PC-3 (cell line): Measurements from ENCODE around the gene SAFB2. TPM values are rescaled to one million over a fixed set of nuclear protein-coding genes. Genes with fewer than 3 reads are reported as not detected.

Source experiments
- ATAC-seq: fragments of 200-7000 bp; cut with Tn5 transposase; 2 replicates; pipeline ENCODE4 v1.9.1; 2020; ENCODE audit warnings: mild to moderate bottlenecking, moderate library complexity
- BruUV-seq: library from RNA; stranded (reverse); fragments of 400-500 nt; replicated peaks from 2 replicates; lab custom pipeline; 2021; lab: Mats Ljungman, UMichigan
- CTCF ChIA-PET: fragments of 300-600 bp; sonication (Branson Sonifier 250); formaldehyde crosslinking; loops from one replicate; lab custom pipeline; 2022; ENCODE audit warnings: antibody characterized with exemption; lab: Charles Lee
- POLR2A ChIA-PET: fragments of 300-600 bp; sonication (Branson Sonifier 250); formaldehyde crosslinking; loops from one replicate; lab custom pipeline; 2022; ENCODE audit warnings: antibody characterized with exemption; ENCODE audit not compliant: unreplicated experiment; lab: Charles Lee
- DNase-seq: peaks from one replicate; pipeline ENCODE4 v3.0.0-alpha.2; 2015
- H2AFZ ChIP-seq: fragments of 300-600 bp; sonication (generic); 2 replicates; pipeline ENCODE4 v1.6.0; 2016; ENCODE audit warnings: antibody characterized with exemption, low read length
- H3F3A ChIP-seq: fragments of 300-600 bp; sonication (generic); one replicate; pipeline ENCODE4 v1.6.0; 2017; ENCODE audit warnings: antibody characterized with exemption, low read length, control low read depth, mild to moderate bottlenecking; ENCODE audit not compliant: unreplicated experiment
- H3K27ac ChIP-seq: fragments of 300-600 bp; sonication (generic); 2 replicates; pipeline ENCODE4 v1.5.1; 2016; ENCODE audit warnings: mild to moderate bottlenecking, low read length
- H3K27me3 ChIP-seq: fragments of 300-600 bp; sonication (generic); 2 replicates; pipeline ENCODE4 v1.6.1; 2016; ENCODE audit warnings: low read length, mixed read lengths
- H3K36me3 ChIP-seq: fragments of 300-600 bp; sonication (generic); 2 replicates; pipeline ENCODE4 v1.6.1; 2016; ENCODE audit warnings: low read depth, mixed run types, low read length, mixed read lengths
- H3K4me1 ChIP-seq: fragments of 300-600 bp; sonication (generic); 2 replicates; pipeline ENCODE4 v1.5.1; 2016; ENCODE audit warnings: low read length; ENCODE audit not compliant: insufficient read depth
- H3K4me2 ChIP-seq: fragments of 300-600 bp; sonication (generic); 2 replicates; pipeline ENCODE4 v1.6.0; 2016; ENCODE audit warnings: low read length
- H3K4me3 ChIP-seq: fragments of 300-600 bp; sonication (generic); 2 replicates; pipeline ENCODE4 v1.5.1; 2016; ENCODE audit warnings: mild to moderate bottlenecking, low read length, mixed read lengths
- H3K79me2 ChIP-seq: fragments of 300-600 bp; sonication (generic); 2 replicates; pipeline ENCODE4 v1.6.1; 2017; ENCODE audit warnings: low read length, mixed read lengths
- H3K9ac ChIP-seq: fragments of 300-600 bp; sonication (generic); 2 replicates; pipeline ENCODE4 v1.6.0; 2016; ENCODE audit warnings: mild to moderate bottlenecking, low read length
- H3K9me2 ChIP-seq: fragments of 300-600 bp; sonication (generic); replicated peaks from 2 replicates; pipeline ENCODE4 v1.6.1; 2016; ENCODE audit warnings: mixed run types, low read length, mixed read lengths
- H3K9me3 ChIP-seq: fragments of 300-600 bp; sonication (generic); 2 replicates; pipeline ENCODE4 v1.6.1; 2016; ENCODE audit warnings: low read length, mixed read lengths
- H4K20me1 ChIP-seq: fragments of 300-600 bp; sonication (generic); 2 replicates; pipeline ENCODE4 v1.6.1; 2016; ENCODE audit warnings: low read length, mixed read lengths
- EZH2 ChIP-seq: fragments of 300-600 bp; sonication (generic); IDR thresholded peaks from one replicate; pipeline ENCODE4 v1.6.1; 2017; ENCODE audit warnings: antibody characterized with exemption, mild to moderate bottlenecking, low read length; ENCODE audit not compliant: unreplicated experiment
- EZH2phosphoT487 ChIP-seq: fragments of 300-600 bp; sonication (generic); IDR thresholded peaks from 2 replicates; pipeline ENCODE4 v1.6.1; 2018; ENCODE audit warnings: mild to moderate bottlenecking, antibody characterized with exemption, low read length, borderline replicate concordance
- intact Hi-C: fragments of 100-400 bp; cut with micrococcal nuclease; formaldehyde crosslinking; loops from 2 replicates; pipeline ENCODE4 v1.9.0; 2023
- total RNA-seq: library from RNA; depleted of rRNA; stranded (reverse); fragments of >200 nt; gene quantifications from 2 replicates; pipeline ENCODE4 v1.2.3, GENCODE V29; 2014
- TF ChIP-seq, protein P1 (sequence below): fragments of 300-600 bp; sonication (generic); conservative IDR thresholded peaks from 2 replicates; pipeline ENCODE4 v1.5.1; 2017; ENCODE audit warnings: antibody characterized with exemption, low read depth, mild to moderate bottlenecking, low read length

Gene SAFB2
- total RNA-seq, 1 experiment from 2014 or later: 77.5 TPM

DNA sequence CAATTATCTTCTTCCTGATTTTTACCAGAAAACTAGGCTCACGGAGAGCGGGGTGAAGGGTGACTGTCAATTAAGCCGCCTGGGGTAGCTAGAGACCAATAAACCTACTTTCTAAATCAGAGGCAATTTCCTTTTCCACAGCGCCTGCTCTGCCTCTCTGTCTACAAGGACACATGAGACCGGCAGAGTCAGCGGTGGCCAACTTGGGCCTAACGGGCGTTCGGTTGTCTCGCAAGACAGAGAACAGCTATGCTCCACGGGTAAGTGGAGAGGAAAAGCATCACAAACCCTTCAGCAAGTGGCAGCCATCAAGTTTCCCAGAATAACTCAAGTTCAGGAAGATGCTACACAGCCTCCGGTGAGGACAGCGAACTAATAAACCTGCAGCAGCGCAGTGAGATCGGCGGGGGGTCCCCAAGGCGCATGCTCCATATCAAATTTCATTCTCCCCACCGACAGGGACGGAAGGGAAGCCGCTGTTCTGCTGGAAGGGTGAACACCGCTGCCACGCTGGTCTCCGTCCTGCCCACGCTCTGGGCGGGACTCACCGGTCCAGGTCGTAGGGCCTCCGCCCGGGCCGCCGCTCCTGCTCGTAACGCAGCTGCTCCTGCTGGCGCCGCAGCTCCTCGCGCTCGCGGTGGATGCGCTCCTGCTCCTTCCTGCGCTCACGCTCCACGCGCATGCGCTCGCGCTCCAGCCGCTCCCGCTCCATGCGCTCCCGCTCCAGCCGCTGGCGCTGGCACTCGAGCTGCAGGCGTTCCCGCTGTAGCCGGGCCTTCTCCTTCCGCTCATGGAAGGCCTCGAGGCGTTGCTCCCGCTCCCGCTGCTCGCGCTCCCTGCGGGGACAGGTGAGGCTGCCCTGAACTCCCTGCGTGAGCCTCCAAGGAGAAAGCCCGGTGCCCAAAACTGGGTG is 29.0 kb downstream of the SAFB2 start:
- CTCF ChIA-PET: no interaction called here
- Histone ChIP-seq H3K4me2 (no peak overlapping the region), H3K9ac (no peak overlapping the region), H3K9me2 (no peaks in the 10 kb centered on the region), H3K36me3 (peaks cover 94% of the 10 kb centered on the region), H3K9me3 (no peaks in the 10 kb centered on the region), H2AFZ (no peak overlapping the region), H3K4me3 (no peak overlapping the region), H3K27ac (no peak overlapping the region), H4K20me1 (peaks cover 8% of the 10 kb centered on the region; the same call in 1 of the 2 replicates), H3K27me3 (no peaks in the 10 kb centered on the region), H3F3A (no peaks in the 10 kb centered on the region), H3K79me2 (no peaks in the 10 kb centered on the region), H3K4me1 (no peaks in the 10 kb centered on the region)
- POLR2A ChIA-PET: no interaction called here
- no peak for DNase-seq
- ATAC-seq: no peak
- BruUV-seq: no TSS peak
- TF ChIP-seq, protein P1, sequence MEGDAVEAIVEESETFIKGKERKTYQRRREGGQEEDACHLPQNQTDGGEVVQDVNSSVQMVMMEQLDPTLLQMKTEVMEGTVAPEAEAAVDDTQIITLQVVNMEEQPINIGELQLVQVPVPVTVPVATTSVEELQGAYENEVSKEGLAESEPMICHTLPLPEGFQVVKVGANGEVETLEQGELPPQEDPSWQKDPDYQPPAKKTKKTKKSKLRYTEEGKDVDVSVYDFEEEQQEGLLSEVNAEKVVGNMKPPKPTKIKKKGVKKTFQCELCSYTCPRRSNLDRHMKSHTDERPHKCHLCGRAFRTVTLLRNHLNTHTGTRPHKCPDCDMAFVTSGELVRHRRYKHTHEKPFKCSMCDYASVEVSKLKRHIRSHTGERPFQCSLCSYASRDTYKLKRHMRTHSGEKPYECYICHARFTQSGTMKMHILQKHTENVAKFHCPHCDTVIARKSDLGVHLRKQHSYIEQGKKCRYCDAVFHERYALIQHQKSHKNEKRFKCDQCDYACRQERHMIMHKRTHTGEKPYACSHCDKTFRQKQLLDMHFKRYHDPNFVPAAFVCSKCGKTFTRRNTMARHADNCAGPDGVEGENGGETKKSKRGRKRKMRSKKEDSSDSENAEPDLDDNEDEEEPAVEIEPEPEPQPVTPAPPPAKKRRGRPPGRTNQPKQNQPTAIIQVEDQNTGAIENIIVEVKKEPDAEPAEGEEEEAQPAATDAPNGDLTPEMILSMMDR: no peak
- TF ChIP-seq EZH2phosphoT487: no peak
- TF ChIP-seq EZH2: no peak
- intact Hi-C loops: no loop called here

DNA sequence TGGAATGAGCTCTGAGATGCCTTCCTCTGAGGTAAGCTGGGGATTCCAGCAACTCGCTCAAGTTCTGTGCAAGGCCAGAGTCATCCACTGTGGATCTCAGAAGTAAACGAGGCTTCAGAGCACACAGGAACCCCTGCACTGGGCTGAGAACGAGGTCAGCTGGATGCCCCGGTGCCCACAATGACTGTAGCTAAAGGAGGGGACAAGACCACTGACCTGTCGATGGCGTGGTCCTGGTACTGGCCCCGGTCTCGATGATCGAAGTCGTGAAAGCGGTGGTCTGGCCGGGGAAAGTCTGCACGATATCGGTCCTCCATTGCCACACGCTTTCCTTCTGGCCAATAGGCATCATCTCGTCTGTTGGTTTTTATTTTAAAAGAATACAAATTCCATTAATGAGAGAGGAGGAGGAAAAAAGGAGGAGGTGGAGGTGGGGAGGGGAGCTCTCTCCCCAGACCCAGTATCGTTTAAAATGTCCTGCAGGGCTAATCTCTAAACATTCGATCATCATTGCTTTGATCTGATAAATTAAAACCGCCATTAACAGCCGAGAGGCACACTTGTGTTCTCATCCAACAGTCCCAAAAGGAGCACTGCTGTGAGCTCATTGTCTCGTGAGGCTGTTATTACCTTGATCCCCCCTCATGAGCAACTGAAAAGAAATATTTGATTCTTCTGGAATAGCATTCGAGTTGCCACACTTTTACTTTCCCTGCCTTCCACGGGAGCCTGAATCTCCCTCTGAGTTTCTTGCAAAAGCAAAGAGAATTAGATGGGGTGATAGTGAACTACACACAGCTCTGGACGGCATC is 29.8 kb downstream of the SAFB2 start:
- H3K27me3 ChIP-seq: no peaks in the 10 kb centered on the region
- ChIA-PET POLR2A (no interaction called here), CTCF (no interaction called here)
- H3K4me3 ChIP-seq: no peak overlapping the region
- H3F3A ChIP-seq: no peaks in the 10 kb centered on the region
- no peak overlapping the region for H3K27ac ChIP-seq
- no peaks in the 10 kb centered on the region for H3K9me2 ChIP-seq
- H2AFZ ChIP-seq: no peak overlapping the region
- H3K36me3 ChIP-seq: peaks cover 94% of the 10 kb centered on the region
- no peaks in the 10 kb centered on the region for H3K9me3 ChIP-seq
- DNase-seq: no peak
- H3K79me2 ChIP-seq: no peaks in the 10 kb centered on the region
- H3K4me2 ChIP-seq: no peak overlapping the region
- TF ChIP-seq, protein P1: no peak
- TF ChIP-seq EZH2 (no peak), EZH2phosphoT487 (no peak)
- peaks cover 12% of the 10 kb centered on the region; the same call in 1 of the 2 replicates for H4K20me1 ChIP-seq
- BruUV-seq: no TSS peak
- intact Hi-C loops: no loop called here
- no peak overlapping the region for H3K9ac ChIP-seq
- H3K4me1 ChIP-seq: no peaks in the 10 kb centered on the region
- ATAC-seq: no peak
